Ovary (tissue), 3 donors: Measurements from ENCODE around the gene GNA12.

ENCODE experiments used
- CTCF ChIP-seq, 3 donors: fragments of 450-650 bp in 2 of 3; fragments of 200-600 bp in 1 of 3; IDR thresholded peaks; one replicate each; pipeline versions ENCODE4 v1.5.1 to v1.8.0; 2016 to 2022; ENCODE audit warnings: antibody characterized with exemption in 3 of 3, mild to moderate bottlenecking in 1 of 3
- EP300 ChIP-seq: sonication (generic); formaldehyde crosslinking; IDR thresholded peaks from one replicate; pipeline ENCODE4 v1.6.1; 2017; ENCODE audit warnings: antibody characterized with exemption
- POLR2A ChIP-seq: fragments of 450-650 bp; IDR thresholded peaks from one replicate; pipeline ENCODE4 v1.6.1; 2017; ENCODE audit warnings: antibody characterized with exemption, mild to moderate bottlenecking, moderate library complexity
- donor health status: DM: no; HTN: no; CAD: no.

- TF ChIP-seq CTCF (IDR thresholded peaks at IDR 0.05) (no peak), EP300 (no peak), POLR2A (no peak)
These were observed 158.0 kb downstream of the GNA12 start for GRCh38 chr7:2686101-2686500.
